Measurements from ENCODE around the gene KIDINS220. TPM values are rescaled to one million over a fixed set of nuclear protein-coding genes. Genes with fewer than 3 reads are reported as not detected.

Gene KIDINS220
- total and polyA plus RNA-seq, 2 of the 13 experiments (the other 11 are each of a cell fraction or from before 2014, with no cell fraction given): 25.2 to 32.3 TPM

GRCh38 chr2:8805278-8806210 is 31.9 kb downstream of the KIDINS220 start:
- H3K4me3 ChIP-seq (replicated peaks in 1 of 3; ENCODE audit: insufficient read depth in 1 of 3, low read depth in 2 of 3, low read length in 3 of 3): no peak overlapping the region
- 96% methylated on average over 6 of the region's 6 CpGs for WGBS (ENCODE audit: low lambda C conversion rate)
- no peaks in the 10 kb centered on the region for H3K79me2 ChIP-seq (ENCODE audit: insufficient read depth, low read length)
- no peaks in the 10 kb centered on the region for H3K9me3 ChIP-seq (ENCODE audit: low read length)
- intact Hi-C loops (cut with micrococcal nuclease; ENCODE audit: unreplicated experiment) (no loop called here), in situ Hi-C loops (cut with HindIII; ENCODE audit: extremely low pct_ligation_motif_present, low pct_unique_long_range_greater_than_20kb) (no loop called here)
- BruUV-seq (replicated peaks): no TSS peak
- CTCF ChIA-PET (ENCODE audit: low intra/inter-chr PET ratio, low total read pairs): no interaction called here
- H3K27ac ChIP-seq (ENCODE audit: extremely low read length, insufficient read depth, low read length): no peak overlapping the region
- peaks cover 5% of the 10 kb centered on the region; the same call in 1 of the 2 replicates for H3K4me1 ChIP-seq (ENCODE audit: insufficient read depth, low read length)
- no peaks in the 10 kb centered on the region for H4K20me1 ChIP-seq (ENCODE audit: insufficient read depth, low read length)
- no peaks in the 10 kb centered on the region for H3K27me3 ChIP-seq (ENCODE audit: control insufficient read depth in 1 of 2, insufficient read depth in 2 of 2, low read length in 2 of 2)
- POLR2A ChIA-PET: no interaction called here
- DNase-seq (ENCODE audit: low spot score) (no peak), FAIRE-seq (peak; percentile 12), ATAC-seq (no peak)
- H3K4me2 ChIP-seq (ENCODE audit: low read depth, low read length): no peak overlapping the region
- peaks cover 16 to 61% of the 10 kb centered on the region in 2 experiments for H3K36me3 ChIP-seq (replicated peaks in 1 of 2; ENCODE audit: control insufficient read depth in 1 of 2, insufficient read depth in 2 of 2, low read length in 2 of 2)
- no peak overlapping the region for H2AFZ ChIP-seq (ENCODE audit: low read length)
- no peak overlapping the region for H3K9ac ChIP-seq (ENCODE audit: insufficient read depth, low read depth, low read length)
- TF ChIP-seq ZBTB4 (CRISPR knock-in tag; IDR thresholded peaks at IDR 0.05; ENCODE audit: borderline replicate concordance): no peak
- no peak for TF ChIP-seq ZNF672 (CRISPR knock-in tag; IDR thresholded peaks at IDR 0.05)
- no peak for TF ChIP-seq ZNF142 (CRISPR knock-in tag; IDR thresholded peaks at IDR 0.05)
- no peak for TF ChIP-seq TMF1 (CRISPR knock-in tag; IDR thresholded peaks at IDR 0.05; ENCODE audit: low read depth)
- no peak for TF ChIP-seq ZNF816 (CRISPR knock-in tag; IDR thresholded peaks at IDR 0.05; ENCODE audit: borderline replicate concordance)
- TF ChIP-seq ZNF577 (CRISPR knock-in tag; IDR thresholded peaks at IDR 0.05; ENCODE audit: borderline replicate concordance, low read depth): no peak
- TF ChIP-seq CERS6 (CRISPR knock-in tag; IDR thresholded peaks at IDR 0.05): no peak
- TF ChIP-seq DBP (CRISPR knock-in tag; IDR thresholded peaks at IDR 0.05; ENCODE audit: not compliant biosample characterization): no peak
- TF ChIP-seq ZNF230 (CRISPR knock-in tag; IDR thresholded peaks at IDR 0.05): no peak

Measured in HepG2 (cell line).